ENCODE data around the gene LARP7. TPM values are rescaled to one million over a fixed set of nuclear protein-coding genes. Genes with fewer than 3 reads are reported as not detected.

Gene LARP7
- total and polyA plus RNA-seq, 7 donors = 35.6 to 57.9 (median 53.2) TPM

- intact Hi-C loops (cut with DNase I) = no loop called here
- Histone ChIP-seq H3K4me3 (no peak overlapping the region), H3K4me1 (no peaks in the 10 kb centered on the region), H3K27me3 (no peaks in the 10 kb centered on the region), H3K27ac (no peak overlapping the region), H3K36me3 (no peaks in the 10 kb centered on the region), H3K9me3 (no peaks in the 10 kb centered on the region)
- 35 to 57% methylated on average over 2 of the region's 2 CpGs for WGBS, 2 donors
- TF ChIP-seq POLR2A (IDR thresholded peaks at IDR 0.05) (no peak), EP300 (IDR thresholded peaks at IDR 0.05) (no peak), POLR2AphosphoS5 (IDR thresholded peaks at IDR 0.05) (no peak)
- TF ChIP-seq, protein P1, sequence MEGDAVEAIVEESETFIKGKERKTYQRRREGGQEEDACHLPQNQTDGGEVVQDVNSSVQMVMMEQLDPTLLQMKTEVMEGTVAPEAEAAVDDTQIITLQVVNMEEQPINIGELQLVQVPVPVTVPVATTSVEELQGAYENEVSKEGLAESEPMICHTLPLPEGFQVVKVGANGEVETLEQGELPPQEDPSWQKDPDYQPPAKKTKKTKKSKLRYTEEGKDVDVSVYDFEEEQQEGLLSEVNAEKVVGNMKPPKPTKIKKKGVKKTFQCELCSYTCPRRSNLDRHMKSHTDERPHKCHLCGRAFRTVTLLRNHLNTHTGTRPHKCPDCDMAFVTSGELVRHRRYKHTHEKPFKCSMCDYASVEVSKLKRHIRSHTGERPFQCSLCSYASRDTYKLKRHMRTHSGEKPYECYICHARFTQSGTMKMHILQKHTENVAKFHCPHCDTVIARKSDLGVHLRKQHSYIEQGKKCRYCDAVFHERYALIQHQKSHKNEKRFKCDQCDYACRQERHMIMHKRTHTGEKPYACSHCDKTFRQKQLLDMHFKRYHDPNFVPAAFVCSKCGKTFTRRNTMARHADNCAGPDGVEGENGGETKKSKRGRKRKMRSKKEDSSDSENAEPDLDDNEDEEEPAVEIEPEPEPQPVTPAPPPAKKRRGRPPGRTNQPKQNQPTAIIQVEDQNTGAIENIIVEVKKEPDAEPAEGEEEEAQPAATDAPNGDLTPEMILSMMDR (IDR thresholded peaks at IDR 0.05) = no peak
- DNase-seq = no peak
Measured at GRCh38 chr4:112680996-112681395, 44.1 kb downstream of the LARP7 start.

GRCh38 chr4:112693507-112693906, 56.6 kb downstream of the LARP7 start:
- Histone ChIP-seq H3K36me3 (no peaks in the 10 kb centered on the region), H3K4me3 (no peak overlapping the region), H3K9me3 (no peaks in the 10 kb centered on the region), H3K27ac (no peak overlapping the region), H3K27me3 (no peaks in the 10 kb centered on the region), H3K4me1 (no peaks in the 10 kb centered on the region)
- no peak for TF ChIP-seq EP300 (IDR thresholded peaks at IDR 0.05)
- TF ChIP-seq, protein P1 (IDR thresholded peaks at IDR 0.05) = no peak
- no peak for TF ChIP-seq POLR2AphosphoS5 (IDR thresholded peaks at IDR 0.05)
- TF ChIP-seq POLR2A (IDR thresholded peaks at IDR 0.05) = no peak
- intact Hi-C loops (cut with DNase I) = no loop called here
- 87 to 93% methylated on average over 10 of the region's 10 CpGs for WGBS, 2 donors
- no peak for DNase-seq

DNA sequence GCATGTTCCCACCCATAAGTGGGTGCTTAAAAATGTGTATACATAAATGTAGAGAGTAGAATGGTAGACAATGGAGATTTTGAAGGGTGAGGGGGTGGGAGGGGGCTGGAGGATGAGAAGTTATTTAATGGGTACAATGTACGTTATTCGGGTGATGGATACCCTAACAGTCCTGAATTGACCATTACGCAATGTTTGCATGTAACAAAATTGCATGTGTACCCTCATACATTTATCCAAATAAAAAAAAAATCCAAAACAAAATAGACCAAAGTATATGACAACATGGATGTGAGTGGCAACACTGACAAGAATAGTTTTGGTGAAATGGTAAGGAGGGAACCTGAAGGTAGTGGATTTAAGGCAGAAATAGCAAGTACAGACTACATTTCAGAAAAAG, 63.7 kb downstream of the LARP7 start:
- intact Hi-C loops (cut with DNase I) = no loop called here
- no peak overlapping the region for H3K4me3 ChIP-seq
- no peaks in the 10 kb centered on the region for H3K36me3 ChIP-seq
- H3K9me3 ChIP-seq = no peaks in the 10 kb centered on the region
- DNase-seq = no peak
- 91 to 98% methylated on average over 3 of the region's 3 CpGs for WGBS, 2 donors
- peaks cover 0 to 12% (median 8%) of the 10 kb centered on the region in 3 donors for H3K27me3 ChIP-seq
- H3K27ac ChIP-seq = no peak overlapping the region
- H3K4me1 ChIP-seq = peaks cover 0 to 9% (median 8%) of the 10 kb centered on the region in 4 donors
- TF ChIP-seq POLR2A (IDR thresholded peaks at IDR 0.05) = no peak
- TF ChIP-seq POLR2AphosphoS5 (IDR thresholded peaks at IDR 0.05) = no peak
- TF ChIP-seq EP300 (IDR thresholded peaks at IDR 0.05) = no peak
- TF ChIP-seq, protein P1 (IDR thresholded peaks at IDR 0.05) = no peak

GRCh38 chr4:112702892-112703291, 65.9 kb downstream of the LARP7 start:
- Histone ChIP-seq H3K4me1 (peaks cover 0 to 17% (median 12%) of the 10 kb centered on the region in 4 donors), H3K27me3 (peaks cover 0 to 15% (median 12%) of the 10 kb centered on the region in 3 donors), H3K9me3 (no peaks in the 10 kb centered on the region), H3K4me3 (no peak overlapping the region), H3K36me3 (no peaks in the 10 kb centered on the region), H3K27ac (no peak overlapping the region)
- 88 to 92% methylated on average over 1 of the region's 1 CpG for WGBS, 2 donors
- no peak for DNase-seq
- no peak for TF ChIP-seq POLR2AphosphoS5 (IDR thresholded peaks at IDR 0.05)
- TF ChIP-seq POLR2A (IDR thresholded peaks at IDR 0.05) = no peak
- TF ChIP-seq, protein P1 (IDR thresholded peaks at IDR 0.05) = no peak
- intact Hi-C loops (cut with DNase I) = no loop called here

GRCh38 chr4:112704322-112704721, 67.4 kb downstream of the LARP7 start:
- no peak for DNase-seq
- WGBS, 2 donors = 79 to 80% methylated on average over 7 of the region's 7 CpGs
- Histone ChIP-seq H3K27ac (no peak overlapping the region), H3K27me3 (peaks cover 0 to 26% (median 12%) of the 10 kb centered on the region in 3 donors), H3K4me3 (no peak overlapping the region), H3K4me1 (peaks cover 0 to 17% (median 12%) of the 10 kb centered on the region in 4 donors), H3K36me3 (no peaks in the 10 kb centered on the region), H3K9me3 (no peaks in the 10 kb centered on the region)
- TF ChIP-seq EP300 (IDR thresholded peaks at IDR 0.05) = no peak
- TF ChIP-seq, protein P1 (IDR thresholded peaks at IDR 0.05) = no peak
- no peak for TF ChIP-seq POLR2A (IDR thresholded peaks at IDR 0.05)
- no peak for TF ChIP-seq POLR2AphosphoS5 (IDR thresholded peaks at IDR 0.05)
- intact Hi-C loops (cut with DNase I) = no loop called here
